ENCODE data around the gene EIF1.

EIF1 gene

DNA sequence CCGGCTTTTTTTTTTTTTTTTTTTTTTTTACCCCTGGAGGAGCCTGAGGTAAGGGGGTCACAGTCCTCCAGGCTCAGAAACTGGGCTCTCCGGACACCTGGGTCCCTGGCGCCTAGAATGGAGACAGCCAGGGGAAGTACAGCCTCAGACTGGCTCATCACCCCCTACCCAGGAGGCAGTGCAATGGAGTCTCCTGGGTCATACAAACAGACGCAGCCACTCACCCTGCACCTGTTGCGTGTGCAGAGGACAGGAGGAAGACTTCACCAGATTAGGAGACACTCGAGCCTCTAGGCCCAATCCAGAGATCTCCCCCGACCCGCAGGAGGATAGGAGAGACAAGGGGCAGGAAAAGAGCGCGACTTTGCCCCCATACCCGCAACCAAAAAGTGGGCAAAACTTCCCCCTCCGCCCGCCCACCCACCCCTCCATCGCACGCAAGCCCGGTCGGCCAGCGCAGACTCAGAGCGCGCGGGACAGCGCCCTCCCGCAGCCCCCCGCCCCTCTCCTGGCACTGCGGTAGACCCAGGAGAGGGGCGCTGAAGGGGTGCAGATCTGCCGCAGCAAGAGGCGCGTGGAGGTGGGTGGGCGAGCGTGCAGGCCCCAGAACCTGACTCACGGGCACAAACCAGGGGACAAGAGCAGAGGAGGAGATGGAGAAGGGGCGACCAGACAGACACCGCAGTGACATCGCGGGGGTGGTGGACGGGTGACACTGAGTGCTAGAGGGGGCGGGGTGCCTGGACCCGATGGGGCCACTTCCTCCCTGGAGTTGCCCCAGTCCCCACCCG, 44.9 kb downstream of the EIF1 start:
- no peak overlapping the region for H3K4me3 ChIP-seq (ENCODE audit: low read length)
- H3K9me2 ChIP-seq (replicated peaks; ENCODE audit: control insufficient read depth, low read length) = no peaks in the 10 kb centered on the region
- no peaks in the 10 kb centered on the region for H3K36me3 ChIP-seq (ENCODE audit: control insufficient read depth, low read length)
- no peak for TF ChIP-seq CTCF (IDR thresholded peaks at IDR 0.05; ENCODE audit: low read depth, low read length, poor library complexity, severe bottlenecking)
- TF ChIP-seq EZH2phosphoT487 (IDR thresholded peaks at IDR 0.05; ENCODE audit: borderline replicate concordance, low read length) = no peak
- no peaks in the 10 kb centered on the region for H3F3A ChIP-seq (ENCODE audit: control insufficient read depth, insufficient read depth)
- no peak overlapping the region for H3K27ac ChIP-seq (ENCODE audit: low read depth, low read length)
- H4K20me1 ChIP-seq (ENCODE audit: control insufficient read depth, insufficient read depth, low read depth, low read length) = no peaks in the 10 kb centered on the region
- H3K4me2 ChIP-seq (ENCODE audit: low read length) = no peak overlapping the region
- no peaks in the 10 kb centered on the region for H3K9me3 ChIP-seq (ENCODE audit: control insufficient read depth, insufficient read depth, low read length)
- no peaks in the 10 kb centered on the region for H3K79me2 ChIP-seq (ENCODE audit: control insufficient read depth, low read length)
- peaks cover 12% of the 10 kb centered on the region for H3K4me1 ChIP-seq (ENCODE audit: control insufficient read depth, low read length)
- H3K27me3 ChIP-seq (ENCODE audit: control insufficient read depth, low read length) = peaks cover 23% of the 10 kb centered on the region

DNA sequence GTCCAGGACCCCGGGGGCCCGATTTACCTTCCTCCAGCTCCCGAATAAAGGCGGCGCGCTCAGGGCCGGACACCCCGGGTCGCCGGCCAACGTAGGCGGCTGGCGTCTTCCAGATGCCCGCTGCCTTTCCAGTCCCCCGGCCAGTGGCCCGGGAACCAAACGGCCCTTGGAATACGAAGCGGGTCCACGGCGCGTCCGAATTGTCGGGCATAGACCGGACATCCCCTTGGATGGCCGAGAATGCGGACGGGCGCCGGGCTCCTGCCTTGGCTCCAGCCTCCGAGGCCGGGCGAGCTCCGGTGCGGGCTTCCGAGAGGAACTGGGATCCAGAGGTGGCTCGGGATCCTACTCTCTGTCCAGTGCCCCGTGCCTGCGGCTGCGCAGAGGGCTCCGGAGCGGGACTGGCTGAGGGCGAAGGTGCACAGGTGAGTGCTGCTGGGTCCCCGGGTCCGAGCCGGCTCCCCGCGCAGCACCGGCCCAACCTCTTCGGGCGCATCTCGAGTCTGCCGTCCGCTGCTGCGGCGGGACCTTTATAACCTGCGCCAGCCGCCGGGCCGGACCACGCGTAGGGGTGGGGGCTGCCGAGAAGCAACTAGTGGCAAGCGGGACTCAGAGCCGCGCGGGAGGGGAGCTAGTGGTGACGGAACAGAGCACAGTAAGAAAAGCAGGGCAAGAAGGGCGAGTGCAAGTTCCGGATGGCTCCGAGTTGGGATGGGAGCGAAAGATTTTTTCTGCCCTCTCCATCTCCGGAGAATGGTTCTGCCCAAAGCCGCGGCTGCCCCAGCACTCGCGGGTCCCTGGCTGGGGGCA, 45.7 kb downstream of the EIF1 start, which contains the start of gene HAP1:
TSS of gene HAP1 (minus strand) at position 505 of the 810 bp plus-strand sequence. CDS start at position 496, 9 bp downstream.
- no peaks in the 10 kb centered on the region for H3F3A ChIP-seq (ENCODE audit: control insufficient read depth, insufficient read depth)
- no peaks in the 10 kb centered on the region for H3K9me3 ChIP-seq (ENCODE audit: control insufficient read depth, insufficient read depth, low read length)
- no peaks in the 10 kb centered on the region for H4K20me1 ChIP-seq (ENCODE audit: control insufficient read depth, insufficient read depth, low read depth, low read length)
- H3K4me3 ChIP-seq (ENCODE audit: low read length) = no peak within 1 kb of the TSS
- no peaks in the 10 kb centered on the region for H3K79me2 ChIP-seq (ENCODE audit: control insufficient read depth, low read length)
- no peaks in the 10 kb centered on the region for H3K9me2 ChIP-seq (replicated peaks; ENCODE audit: control insufficient read depth, low read length)
- H3K27ac ChIP-seq (ENCODE audit: low read depth, low read length) = no peak within 1 kb of the TSS
- no peak within 1 kb of the TSS for H3K4me2 ChIP-seq (ENCODE audit: low read length)
- TF ChIP-seq CTCF (IDR thresholded peaks at IDR 0.05; ENCODE audit: low read depth, low read length, poor library complexity, severe bottlenecking) (no peak), EZH2phosphoT487 (IDR thresholded peaks at IDR 0.05; ENCODE audit: borderline replicate concordance, low read length) (no peak)
- no peaks in the 10 kb centered on the region for H3K36me3 ChIP-seq (ENCODE audit: control insufficient read depth, low read length)
- H3K27me3 ChIP-seq (ENCODE audit: control insufficient read depth, low read length) = peaks cover 23% of the 10 kb centered on the region
- H3K4me1 ChIP-seq (ENCODE audit: control insufficient read depth, low read length) = peaks cover 11% of the 10 kb centered on the region

- no peak for TF ChIP-seq CTCF (IDR thresholded peaks at IDR 0.05; ENCODE audit: low read depth, low read length, poor library complexity, severe bottlenecking)
- no peak for TF ChIP-seq EZH2phosphoT487 (IDR thresholded peaks at IDR 0.05; ENCODE audit: borderline replicate concordance, low read length)
- Histone ChIP-seq H3K4me1 (ENCODE audit: control insufficient read depth, low read length) (peaks cover 11% of the 10 kb centered on the region), H3K4me3 (ENCODE audit: low read length) (no peak overlapping the region), H3K27me3 (ENCODE audit: control insufficient read depth, low read length) (peaks cover 23% of the 10 kb centered on the region), H3K4me2 (ENCODE audit: low read length) (no peak overlapping the region), H3K79me2 (ENCODE audit: control insufficient read depth, low read length) (no peaks in the 10 kb centered on the region), H3K9me2 (replicated peaks; ENCODE audit: control insufficient read depth, low read length) (no peaks in the 10 kb centered on the region), H4K20me1 (ENCODE audit: control insufficient read depth, insufficient read depth, low read depth, low read length) (no peaks in the 10 kb centered on the region), H3K36me3 (ENCODE audit: control insufficient read depth, low read length) (no peaks in the 10 kb centered on the region), H3K9me3 (ENCODE audit: control insufficient read depth, insufficient read depth, low read length) (no peaks in the 10 kb centered on the region), H3F3A (ENCODE audit: control insufficient read depth, insufficient read depth) (no peaks in the 10 kb centered on the region), H3K27ac (ENCODE audit: low read depth, low read length) (no peak overlapping the region)
Observed at GRCh38 chr17:41734949-41735313, 46.2 kb downstream of the EIF1 start.
